ENCODE measurements around the gene RADIL. TPM values are rescaled to one million over a fixed set of nuclear protein-coding genes. Genes with fewer than 3 reads are reported as not detected.

RADIL gene
- total RNA-seq, 2 donors from 2014 or later = 2.1 to 29.0 TPM

DNA sequence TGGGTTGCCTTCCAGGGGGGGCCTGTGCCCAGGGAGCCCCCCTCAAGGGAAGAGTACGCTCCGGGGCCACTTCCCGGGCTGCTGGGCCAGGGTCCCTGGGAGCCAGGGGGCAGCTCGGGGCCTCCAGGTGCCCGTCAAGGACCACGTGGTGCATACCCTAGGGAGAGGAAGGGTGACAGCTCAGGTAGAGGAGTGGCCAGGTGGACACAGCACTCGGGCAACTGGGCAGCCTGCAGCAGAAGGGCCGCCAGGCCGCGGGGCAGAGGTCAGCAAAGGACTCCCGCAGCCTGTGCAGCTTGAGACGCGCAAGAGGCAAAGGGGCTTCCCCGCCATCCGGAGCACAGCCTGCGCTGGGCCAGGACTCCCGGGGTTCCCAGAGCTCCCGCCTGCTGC, 81.7 kb downstream of the RADIL start:
- Histone ChIP-seq H3K4me1 (no peaks in the 10 kb centered on the region), H3K36me3 (replicated peaks in 1 of 2; ENCODE audit: insufficient read depth in 1 of 2, low read depth in 2 of 2) (no peaks in the 10 kb centered on the region), H3K27me3 (no peaks in the 10 kb centered on the region), H3K4me3 (no peak overlapping the region), H3K27ac (no peak overlapping the region), H3K9me3 (no peaks in the 10 kb centered on the region)
- intact Hi-C loops (cut with DNase I) = loop anchor here (5.0 kb wide), 1 partner anchor 285 kb away; no protein-coding TSS in a partner anchor
- ATAC-seq = no peak
- no peak for TF ChIP-seq POLR2A (IDR thresholded peaks at IDR 0.05)
- TF ChIP-seq, protein P1, sequence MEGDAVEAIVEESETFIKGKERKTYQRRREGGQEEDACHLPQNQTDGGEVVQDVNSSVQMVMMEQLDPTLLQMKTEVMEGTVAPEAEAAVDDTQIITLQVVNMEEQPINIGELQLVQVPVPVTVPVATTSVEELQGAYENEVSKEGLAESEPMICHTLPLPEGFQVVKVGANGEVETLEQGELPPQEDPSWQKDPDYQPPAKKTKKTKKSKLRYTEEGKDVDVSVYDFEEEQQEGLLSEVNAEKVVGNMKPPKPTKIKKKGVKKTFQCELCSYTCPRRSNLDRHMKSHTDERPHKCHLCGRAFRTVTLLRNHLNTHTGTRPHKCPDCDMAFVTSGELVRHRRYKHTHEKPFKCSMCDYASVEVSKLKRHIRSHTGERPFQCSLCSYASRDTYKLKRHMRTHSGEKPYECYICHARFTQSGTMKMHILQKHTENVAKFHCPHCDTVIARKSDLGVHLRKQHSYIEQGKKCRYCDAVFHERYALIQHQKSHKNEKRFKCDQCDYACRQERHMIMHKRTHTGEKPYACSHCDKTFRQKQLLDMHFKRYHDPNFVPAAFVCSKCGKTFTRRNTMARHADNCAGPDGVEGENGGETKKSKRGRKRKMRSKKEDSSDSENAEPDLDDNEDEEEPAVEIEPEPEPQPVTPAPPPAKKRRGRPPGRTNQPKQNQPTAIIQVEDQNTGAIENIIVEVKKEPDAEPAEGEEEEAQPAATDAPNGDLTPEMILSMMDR (IDR thresholded peaks at IDR 0.05) = no peak
- no peak for DNase-seq
- WGBS, 2 donors = 72 to 92% methylated on average over 6 to 18 of the region's 18 CpGs

DNA sequence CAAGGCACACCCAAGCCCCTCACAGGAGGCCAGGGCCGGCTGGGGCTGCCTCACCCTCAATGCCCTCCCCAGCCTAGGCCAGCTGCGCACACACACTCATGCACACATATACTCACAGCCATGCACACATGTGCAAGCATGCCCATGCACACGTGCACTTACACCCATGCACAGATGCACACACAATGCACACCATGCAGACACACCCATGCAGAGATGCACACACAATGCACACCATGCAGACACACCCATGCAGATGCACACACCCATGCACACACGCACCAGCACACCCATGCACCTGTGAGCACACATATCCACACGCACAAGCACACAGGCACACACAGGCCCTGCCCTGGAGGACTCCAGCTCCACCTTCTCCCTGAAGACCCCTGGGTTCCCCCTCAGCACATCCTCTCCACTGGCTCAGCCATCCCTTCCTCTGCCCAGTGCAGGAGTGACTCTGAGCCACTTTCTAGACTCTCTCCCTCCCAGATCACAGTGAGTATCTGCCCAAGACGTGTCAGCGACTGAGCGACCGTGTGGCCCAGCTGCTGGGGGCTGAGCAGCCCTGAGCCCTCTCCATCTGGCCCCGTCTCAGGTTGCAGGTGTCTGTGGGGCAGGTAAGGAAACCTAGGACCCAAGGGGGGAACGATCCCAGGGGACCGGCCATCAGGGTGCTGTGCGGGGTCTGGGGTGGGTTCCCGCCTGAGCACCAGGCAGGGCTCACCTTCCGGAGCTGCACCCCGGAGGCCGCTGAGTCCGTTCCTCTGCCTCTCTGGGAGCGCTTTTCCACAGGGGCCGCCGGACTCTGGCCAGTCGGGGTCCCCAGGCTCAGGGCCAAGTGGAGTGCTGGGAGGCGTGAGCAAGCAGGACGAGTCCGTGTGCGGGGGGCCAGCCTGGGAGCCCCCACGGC, 82.3 kb downstream of the RADIL start:
- Histone ChIP-seq H3K27ac (no peak overlapping the region), H3K27me3 (no peaks in the 10 kb centered on the region), H3K36me3 (replicated peaks in 1 of 2; ENCODE audit: insufficient read depth in 1 of 2, low read depth in 2 of 2) (no peaks in the 10 kb centered on the region), H3K9me3 (no peaks in the 10 kb centered on the region), H3K4me3 (no peak overlapping the region), H3K4me1 (no peaks in the 10 kb centered on the region)
- TF ChIP-seq, protein P1 (IDR thresholded peaks at IDR 0.05) = no peak
- 82 to 91% methylated on average over 7 to 27 of the region's 27 CpGs for WGBS, 2 donors
- ATAC-seq (no peak), DNase-seq (no peak)
- intact Hi-C loops (cut with DNase I) = loop anchor here (5.0 kb wide), 1 partner anchor 286 kb away; no protein-coding TSS in a partner anchor

GRCh38 chr7:4800487-4800886, 83.0 kb downstream of the RADIL start:
- no peaks in the 10 kb centered on the region for H3K9me3 ChIP-seq
- H3K27ac ChIP-seq = no peak overlapping the region
- intact Hi-C loops (cut with DNase I) = loop anchor here (5.0 kb wide), 1 partner anchor 287 kb away; no protein-coding TSS in a partner anchor
- no peaks in the 10 kb centered on the region for H3K36me3 ChIP-seq (replicated peaks in 1 of 2; ENCODE audit: insufficient read depth in 1 of 2, low read depth in 2 of 2)
- no peak for DNase-seq
- ATAC-seq = no peak
- H3K4me1 ChIP-seq = no peaks in the 10 kb centered on the region
- TF ChIP-seq, protein P1 (IDR thresholded peaks at IDR 0.05) = no peak
- no peak for TF ChIP-seq POLR2A (IDR thresholded peaks at IDR 0.05)
- WGBS, 2 donors = 72 to 75% methylated on average over 7 to 10 of the region's 10 CpGs
- no peaks in the 10 kb centered on the region for H3K27me3 ChIP-seq
- H3K4me3 ChIP-seq = no peak overlapping the region

- no peak for DNase-seq
- H3K27ac ChIP-seq = no peak overlapping the region
- intact Hi-C loops (cut with DNase I) = loop anchor here (5.0 kb wide), 1 partner anchor 288 kb away; no protein-coding TSS in a partner anchor
- peak; percentile 10 for ATAC-seq
- no peaks in the 10 kb centered on the region for H3K36me3 ChIP-seq (replicated peaks in 1 of 2; ENCODE audit: insufficient read depth in 1 of 2, low read depth in 2 of 2)
- 60 to 77% methylated on average over 1 to 28 of the region's 39 CpGs for WGBS, 2 donors
- no peaks in the 10 kb centered on the region for H3K27me3 ChIP-seq
- no peaks in the 10 kb centered on the region for H3K4me1 ChIP-seq
- TF ChIP-seq, protein P1 (IDR thresholded peaks at IDR 0.05) = no peak
- H3K9me3 ChIP-seq = no peaks in the 10 kb centered on the region
- no peak overlapping the region for H3K4me3 ChIP-seq
These were observed 83.8 kb downstream of the RADIL start for GRCh38 chr7:4799508-4800268.

Measured in body of pancreas (tissue), 4 donors.